ENCODE results near the gene TTC34.
"Not testable (repeated sequence)": the region's sequence is repeated elsewhere in the genome, so short reads cannot be mapped to it uniquely, and the experiment has no call there.

Gene TTC34

GRCh38 chr1:2798958-2799357, 2.5 kb downstream of the TTC34 start:
- DNase-seq (ENCODE audit: low read depth): not testable (repeated sequence)

DNA sequence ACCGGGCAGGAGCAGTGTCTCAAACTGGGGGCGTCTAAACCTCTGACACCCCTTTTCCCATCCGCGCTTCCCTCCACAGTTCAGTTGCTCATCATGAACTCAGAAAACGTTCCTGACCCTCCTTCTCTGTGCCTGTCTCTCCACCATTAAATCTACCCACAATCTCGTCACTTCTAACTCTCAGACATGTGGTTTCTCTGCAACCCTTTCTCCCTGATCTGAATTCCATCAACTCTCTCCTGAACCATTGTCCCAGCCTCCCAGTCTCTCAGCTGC, 3.8 kb downstream of the TTC34 start:
- DNase-seq (ENCODE audit: low read depth): no peak

- DNase-seq (ENCODE audit: low read depth): no peak
Measured at GRCh38 chr1:2796890-2797740, 4.4 kb downstream of the TTC34 start.

DNA sequence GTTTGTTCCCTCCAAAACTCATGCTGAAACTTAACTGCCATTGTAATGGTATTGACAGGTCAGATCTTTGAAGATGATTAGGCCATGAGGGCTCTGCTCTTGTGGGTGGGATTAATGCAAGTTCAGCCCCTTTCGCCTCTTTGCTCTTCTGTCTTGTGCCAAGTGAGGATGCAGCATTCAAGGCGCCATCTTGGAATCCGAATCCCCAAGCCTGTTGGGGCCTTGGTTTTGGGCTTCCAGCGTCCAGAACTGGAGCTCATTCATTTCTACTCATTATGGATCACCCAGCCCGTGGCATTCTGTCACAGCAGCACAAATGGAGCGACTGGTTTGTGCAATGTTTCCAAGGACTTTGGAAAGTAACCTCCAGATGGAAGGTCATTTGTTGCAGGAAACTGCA, 5.6 kb downstream of the TTC34 start:
- DNase-seq (ENCODE audit: low read depth): no peak

- no peak for DNase-seq (ENCODE audit: low read depth)
Measured at GRCh38 chr1:2791027-2791760, 10.3 kb downstream of the TTC34 start.

DNA sequence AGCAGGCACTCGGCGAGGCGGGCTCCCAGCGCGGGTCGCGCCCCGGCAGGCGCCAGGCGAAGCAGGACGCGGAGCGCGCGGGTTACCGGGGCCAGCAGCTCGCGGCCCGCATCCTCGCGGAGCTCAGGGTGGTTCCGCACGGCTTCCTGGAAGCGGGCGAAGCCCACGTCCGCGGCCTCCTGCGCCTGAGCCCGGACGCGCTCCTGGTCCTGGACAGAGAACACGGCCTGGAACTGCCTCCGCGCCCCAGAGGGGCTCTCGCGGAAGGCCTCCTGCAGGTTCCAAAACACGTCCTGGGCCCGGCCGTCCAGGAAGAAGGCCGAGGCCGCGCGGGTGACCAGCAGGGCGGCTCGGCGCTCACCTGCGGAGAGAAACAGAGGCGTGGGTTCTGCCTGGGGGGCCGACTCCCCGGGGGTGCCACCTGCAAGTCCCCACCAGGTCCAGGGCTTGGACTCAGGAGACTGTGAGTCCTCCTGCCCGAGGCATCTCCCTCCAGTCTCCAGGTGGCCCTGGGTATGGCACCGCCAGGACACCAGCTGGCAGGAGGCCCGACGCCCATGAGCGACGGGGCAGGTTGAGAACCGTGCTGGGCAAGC, 11.4 kb downstream of the TTC34 start:
- DNase-seq (ENCODE audit: low read depth): no peak

- no peak for DNase-seq (ENCODE audit: low read depth)
Measured at GRCh38 chr1:2789164-2789985, 12.1 kb downstream of the TTC34 start.

GRCh38 chr1:2788506-2789163, 12.9 kb downstream of the TTC34 start:
- no peak for DNase-seq (ENCODE audit: low read depth)

DNA sequence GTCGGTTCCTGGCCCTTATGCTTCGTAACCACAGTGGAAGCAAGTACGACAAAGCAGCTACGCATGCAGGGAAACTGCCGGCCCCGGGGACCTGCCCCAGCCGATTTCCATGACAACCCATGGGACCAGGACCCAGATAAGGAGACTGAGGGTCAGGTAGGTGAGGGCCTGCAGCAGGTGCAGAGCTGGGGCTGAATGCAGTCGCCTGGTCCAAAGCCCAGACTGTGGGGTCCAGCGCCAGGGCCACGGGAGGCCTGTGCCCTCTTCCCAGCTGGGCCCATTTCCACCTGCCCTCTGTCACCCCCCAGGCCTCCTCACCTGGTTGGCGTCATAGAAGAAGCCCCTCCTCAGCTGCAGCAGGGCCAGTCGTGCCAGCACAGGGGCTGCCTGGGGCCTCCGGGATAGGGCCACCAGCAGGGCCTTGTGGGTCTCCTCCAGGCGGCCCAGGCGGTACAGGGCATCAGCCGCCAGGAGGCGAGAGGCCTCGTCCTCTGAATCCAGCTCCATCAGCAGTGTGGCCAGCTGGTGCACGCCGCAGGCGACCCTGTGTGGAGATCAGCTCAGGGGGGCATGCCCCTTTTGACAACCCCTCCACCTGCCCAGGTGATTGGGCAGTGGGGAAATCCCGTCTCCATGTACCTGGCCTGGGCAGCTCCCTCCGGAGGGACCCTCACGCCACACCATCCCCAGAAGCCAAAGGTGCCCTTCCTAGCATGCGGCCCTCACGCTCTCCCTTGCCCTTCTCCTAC, 14.2 kb downstream of the TTC34 start:
- no peak for DNase-seq (ENCODE audit: low read depth)

DNA sequence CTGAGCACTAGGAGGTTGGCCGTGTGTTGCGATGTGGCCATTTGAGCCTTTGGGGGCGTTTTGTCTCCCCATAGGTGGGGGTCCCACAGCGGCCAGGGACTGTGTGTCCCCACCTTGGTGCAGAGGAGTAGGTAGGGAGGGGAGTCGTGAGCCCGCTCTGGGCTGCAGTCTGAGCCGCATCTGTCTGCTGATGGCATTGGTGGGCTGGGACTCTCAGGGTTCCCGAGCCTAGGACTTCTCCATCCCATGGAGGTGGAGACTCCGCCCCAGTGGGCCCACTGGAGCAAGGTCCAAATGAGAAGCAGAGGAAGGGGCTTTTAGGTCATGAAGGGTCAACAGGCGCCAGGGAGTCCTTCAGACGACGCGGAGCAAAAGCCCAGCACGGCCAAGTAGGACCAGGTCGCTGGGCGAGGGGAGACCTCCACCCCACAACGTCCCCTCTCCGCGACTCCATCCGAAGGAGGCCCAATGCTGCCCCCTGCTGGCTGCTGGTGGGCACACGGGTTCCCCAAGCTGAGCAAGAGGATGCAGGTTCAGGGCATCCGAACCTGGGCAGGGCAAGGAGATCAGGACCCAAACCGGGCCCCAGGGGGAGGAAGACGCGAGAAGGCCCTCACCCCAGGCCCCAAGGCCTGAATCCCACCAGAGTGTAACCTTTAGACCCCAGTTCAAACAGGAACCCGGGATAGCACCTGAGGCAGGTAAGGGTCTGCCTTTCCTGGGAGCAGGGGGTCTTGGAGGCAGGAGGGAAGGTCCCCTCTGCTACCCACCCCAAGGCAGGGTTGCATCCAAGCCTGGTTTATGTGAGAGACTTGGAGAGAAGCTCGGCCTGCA, 14.9 kb downstream of the TTC34 start:
- no peak for DNase-seq (ENCODE audit: low read depth)

- no peak for DNase-seq (ENCODE audit: low read depth)
Measured at GRCh38 chr1:2785631-2786328, 15.7 kb downstream of the TTC34 start.

DNA sequence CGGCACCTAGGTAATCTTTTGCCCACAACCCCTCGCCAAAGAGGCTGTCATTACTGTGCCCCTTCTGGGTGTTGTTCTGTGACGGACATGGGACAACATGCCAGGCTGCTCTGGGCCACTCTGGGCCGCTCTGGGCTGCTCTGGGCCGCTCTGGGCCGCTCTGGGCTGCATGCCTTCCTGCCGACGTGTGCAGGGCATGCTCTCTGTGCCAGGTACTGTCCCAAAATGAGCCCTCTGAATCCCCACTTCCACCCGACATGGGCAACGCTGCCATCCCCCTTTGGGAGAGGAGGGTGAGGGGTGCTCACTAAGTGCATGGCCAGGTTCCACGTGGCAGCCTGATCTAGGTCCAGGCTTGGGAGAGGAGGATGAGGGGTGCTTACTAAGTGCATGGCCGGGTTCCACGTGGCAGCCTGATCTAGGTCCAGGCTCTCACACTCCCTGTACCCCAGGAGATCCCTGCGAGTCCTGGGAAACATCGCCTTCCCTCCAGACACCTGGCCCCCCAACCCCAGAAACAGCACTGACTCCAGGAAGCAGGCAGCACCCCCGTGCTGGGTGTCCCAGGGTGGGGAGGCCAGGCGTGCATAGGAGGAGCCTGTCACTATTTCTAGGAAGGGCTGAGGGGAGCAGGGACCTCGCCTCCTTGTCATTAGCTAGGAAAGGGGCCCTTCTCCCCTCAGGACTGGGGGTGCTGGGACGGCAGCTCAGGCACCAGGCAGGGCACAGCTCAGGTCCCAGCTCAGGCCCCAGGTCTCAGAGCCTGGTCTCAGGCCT, 16.5 kb downstream of the TTC34 start:
- DNase-seq (ENCODE audit: low read depth): no peak

GRCh38 chr1:2783435-2784397, 17.8 kb downstream of the TTC34 start:
- no peak for DNase-seq (ENCODE audit: low read depth)

DNA sequence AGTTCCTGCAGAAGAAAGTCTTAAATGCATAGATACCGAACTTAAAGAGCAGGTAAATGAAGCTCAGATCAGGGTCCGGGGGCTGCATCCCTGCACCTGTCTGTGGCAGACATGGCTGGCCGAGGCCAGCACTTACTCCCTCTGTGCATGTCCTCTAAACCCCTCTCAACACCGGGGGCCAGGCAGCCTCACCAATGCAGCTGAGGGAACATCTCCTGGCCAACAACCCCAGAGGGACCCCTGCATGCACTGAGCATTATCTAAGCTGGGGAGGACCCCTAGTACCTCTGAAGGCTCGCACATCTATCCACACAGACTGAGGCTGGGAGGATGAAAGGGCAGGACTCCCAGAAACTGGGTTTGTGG, 18.4 kb downstream of the TTC34 start:
- no peak for DNase-seq (ENCODE audit: low read depth)

GRCh38 chr1:2781627-2782026, 19.9 kb downstream of the TTC34 start:
- DNase-seq (ENCODE audit: low read depth): no peak

- DNase-seq (ENCODE audit: low read depth): no peak
Measured at GRCh38 chr1:2778220-2778592, 23.3 kb downstream of the TTC34 start.

DNA sequence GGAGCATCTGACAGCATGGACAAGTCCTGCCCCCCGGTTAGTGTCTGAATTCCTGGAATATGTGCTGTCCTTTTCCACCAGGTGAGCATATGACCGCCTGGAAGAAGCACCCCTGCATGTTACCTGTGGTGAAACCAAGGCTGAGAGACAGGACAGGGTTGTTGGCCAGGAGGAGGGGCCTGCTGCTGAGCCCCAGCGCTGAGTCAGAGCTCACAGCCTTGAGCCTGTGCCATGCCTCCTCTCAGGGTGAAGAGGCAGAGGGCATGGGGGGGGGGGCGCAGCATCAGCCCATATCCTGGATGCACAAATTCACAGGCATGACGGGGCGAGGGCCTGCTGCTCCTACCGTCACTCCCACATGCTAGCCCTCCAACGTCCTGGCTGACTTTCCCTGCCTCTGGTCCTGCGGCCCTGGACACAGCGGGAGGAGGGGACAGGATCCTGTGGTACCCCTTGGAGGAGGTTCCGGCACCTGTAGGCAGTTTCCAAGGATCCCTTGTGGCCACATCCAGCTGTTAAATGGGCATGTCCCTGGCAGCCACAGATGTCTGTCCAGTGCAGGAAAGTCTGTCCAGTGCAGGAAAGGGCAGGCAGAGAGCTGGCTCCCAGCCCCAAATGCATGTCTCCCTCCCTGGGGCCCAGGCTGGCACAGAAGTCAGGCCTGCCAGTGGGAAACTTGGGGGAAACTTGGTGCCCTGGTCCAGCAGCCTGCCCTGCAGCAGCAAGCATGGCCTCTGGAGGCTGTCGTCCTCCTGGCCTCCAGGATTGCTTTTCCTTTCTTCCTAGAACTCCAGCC, 23.9 kb downstream of the TTC34 start:
- no peak for DNase-seq (ENCODE audit: low read depth)

Data from GM04503 (cell line).